H1 (cell line): ENCODE results near the gene ATP9B. TPM values are rescaled to one million over a fixed set of nuclear protein-coding genes. Genes with fewer than 3 reads are reported as not detected.

Experiments
- CTCF ChIA-PET: fragments of 300-600 bp; sonication (Branson Sonifier 250); formaldehyde crosslinking; loops from one replicate; lab custom pipeline; 2021; ENCODE audit not compliant: partially characterized antibody; lab: Charles Lee
- POLR2A ChIA-PET: fragments of 300-600 bp; sonication (Branson Sonifier 250); formaldehyde crosslinking; loops from one replicate; lab custom pipeline; 2021; ENCODE audit warnings: inconsistent platforms; ENCODE audit not compliant: partially characterized antibody; lab: Charles Lee
- DNase-seq, 2 experiments: peaks; one replicate each; pipeline versions ENCODE4 v3.0.0 to v3.0.0-alpha.2; 2010 to 2022; ENCODE audit warnings: low spot score in 2 of 2, low read depth in 1 of 2, mixed read lengths in 1 of 2
- FAIRE-seq: peaks from 2 replicates; lab custom pipeline; 2011; peaks lifted over from hg19 to GRCh38; lab: Jason Lieb, UNC
- H2AFZ ChIP-seq: 2 replicates; pipeline ENCODE4 v1.8.1; 2012; ENCODE audit warnings: low read length, inconsistent platforms
- H2AK5ac ChIP-seq: 2 replicates; pipeline ENCODE4 v1.6.1; 2013; ENCODE audit warnings: low read depth, low read length
- H2BK120ac ChIP-seq: replicated peaks from 2 replicates; pipeline ENCODE3; 2013; ENCODE audit warnings: low read depth, low read length, inconsistent platforms
- H2BK12ac ChIP-seq: 2 replicates; pipeline ENCODE4 v1.6.1; 2013; ENCODE audit warnings: low read depth, low read length
- H2BK15ac ChIP-seq: 2 replicates; pipeline ENCODE4 v1.6.1; 2013; ENCODE audit warnings: low read length
- H2BK20ac ChIP-seq: 2 replicates; pipeline ENCODE4 v1.6.1; 2013; ENCODE audit warnings: low read length
- H2BK5ac ChIP-seq: 2 replicates; pipeline ENCODE4 v1.6.1; 2013; ENCODE audit warnings: low read depth, low read length
- H3K14ac ChIP-seq: 2 replicates; pipeline ENCODE4 v1.6.1; 2013; ENCODE audit warnings: inconsistent platforms; ENCODE audit not compliant: insufficient read length
- H3K18ac ChIP-seq: 2 replicates; pipeline ENCODE4 v1.6.1; 2013; ENCODE audit warnings: low read length; ENCODE audit errors: extremely low read depth
- H3K23ac ChIP-seq: 2 replicates; pipeline ENCODE4 v1.6.1; 2013; ENCODE audit warnings: inconsistent platforms; ENCODE audit not compliant: insufficient read length
- H3K23me2 ChIP-seq: 2 replicates; pipeline ENCODE4 v1.6.1; 2013; ENCODE audit warnings: low read depth, low read length
- H3K27ac ChIP-seq: 2 replicates; pipeline ENCODE4 v1.6.1; 2011; ENCODE audit warnings: low read depth, low read length, inconsistent platforms
- H3K27me3 ChIP-seq, 4 experiments: replicated peaks in 1 of 4; 1 replicate in 1 of 4; 2 replicates in 3 of 4; pipeline versions ENCODE4 v1.6.1 to v1.8.1; 2011 to 2013; ENCODE audit warnings: low read length in 3 of 4, mild to moderate bottlenecking in 3 of 4, inconsistent platforms in 2 of 4, mixed read lengths in 2 of 4, moderate library complexity in 1 of 4; ENCODE audit not compliant: control insufficient read depth in 3 of 4, insufficient read depth in 3 of 4; ENCODE audit errors: extremely low read depth in 1 of 4
- H3K36me3 ChIP-seq, 4 experiments: 2 replicates each; pipeline versions ENCODE4 v1.6.1 to v1.8.1; 2011 to 2013; ENCODE audit warnings: mild to moderate bottlenecking in 4 of 4, low read length in 3 of 4, moderate library complexity in 2 of 4, control low read depth in 1 of 4, inconsistent platforms in 1 of 4; ENCODE audit not compliant: insufficient read depth in 4 of 4, control insufficient read depth in 2 of 4
- H3K4ac ChIP-seq: replicated peaks from 2 replicates; pipeline ENCODE3; 2013; ENCODE audit warnings: low read length, low read depth, mixed read lengths, inconsistent platforms; ENCODE audit not compliant: insufficient read length
- H3K4me1 ChIP-seq, 4 experiments: replicated peaks in 1 of 4; 1 replicate in 1 of 4; 2 replicates in 3 of 4; pipeline versions ENCODE4 v1.6.1 to v1.8.1; 2011 to 2013; ENCODE audit warnings: low read length in 3 of 4, inconsistent platforms in 2 of 4, mixed read lengths in 1 of 4; ENCODE audit not compliant: insufficient read depth in 4 of 4, control insufficient read depth in 3 of 4
- H3K4me2 ChIP-seq, 2 experiments: 2 replicates each; pipeline versions ENCODE4 v1.6.1 to v1.8.1; 2011 to 2013; ENCODE audit warnings: low read depth in 2 of 2, low read length in 2 of 2, control low read depth in 1 of 2, inconsistent platforms in 1 of 2, mild to moderate bottlenecking in 1 of 2; ENCODE audit not compliant: insufficient read depth in 1 of 2
- H3K4me3 ChIP-seq, 4 experiments: fragments of 200-600, 300-600 bp in 1 of 4; sonication (generic), shearing (Covaris generic), sonication (Bioruptor Twin) in 1 of 4; 2 replicates each; pipeline versions ENCODE4 v1.5.1 to v1.8.1; 2011 to 2016; ENCODE audit warnings: low read length in 4 of 4, low read depth in 3 of 4, control low read depth in 2 of 4, inconsistent platforms in 2 of 4, mild to moderate bottlenecking in 2 of 4, mixed read lengths in 1 of 4, moderate library complexity in 1 of 4; ENCODE audit not compliant: insufficient read depth in 2 of 4; ENCODE audit errors: extremely low read depth in 1 of 4
- H3K56ac ChIP-seq: replicated peaks from 2 replicates; pipeline ENCODE3; 2013; ENCODE audit warnings: low read depth, mild to moderate bottlenecking, mixed read lengths, low read length, inconsistent platforms; ENCODE audit not compliant: insufficient read length
- H3K79me1 ChIP-seq: 2 replicates; pipeline ENCODE4 v1.6.1; 2013; ENCODE audit warnings: low read depth, low read length, control low read depth
- H3K79me2 ChIP-seq, 2 experiments: 2 replicates each; pipeline versions ENCODE4 v1.6.1 to v1.8.1; 2012 to 2013; ENCODE audit warnings: low read length in 2 of 2, mild to moderate bottlenecking in 2 of 2, inconsistent platforms in 1 of 2; ENCODE audit not compliant: insufficient read depth in 2 of 2, control insufficient read depth in 1 of 2
- H3K9ac ChIP-seq, 4 experiments: replicated peaks in 1 of 4; 1 replicate in 1 of 4; 2 replicates in 3 of 4; pipeline versions ENCODE4 v1.6.1 to v1.8.1; 2011 to 2013; ENCODE audit warnings: low read depth in 3 of 4, low read length in 3 of 4, control low read depth in 2 of 4, mild to moderate bottlenecking in 2 of 4, moderate library complexity in 2 of 4, inconsistent platforms in 1 of 4; ENCODE audit errors: extremely low read depth in 1 of 4
- H3K9me3 ChIP-seq, 2 experiments: 2 replicates each; pipeline versions ENCODE4 v1.6.1 to v1.8.1; 2012 to 2013; ENCODE audit warnings: mild to moderate bottlenecking in 2 of 2, moderate library complexity in 2 of 2, control low read depth in 1 of 2, inconsistent platforms in 1 of 2, low read depth in 1 of 2, low read length in 1 of 2, mixed read lengths in 1 of 2; ENCODE audit not compliant: insufficient read depth in 2 of 2
- H4K20me1 ChIP-seq, 2 experiments: replicated peaks in 1 of 2; 2 replicates each; pipeline versions ENCODE3 to v1.8.1; 2011 to 2013; ENCODE audit warnings: inconsistent platforms in 2 of 2, low read length in 2 of 2, mild to moderate bottlenecking in 1 of 2; ENCODE audit not compliant: insufficient read depth in 2 of 2, control insufficient read depth in 1 of 2
- H4K5ac ChIP-seq: 2 replicates; pipeline ENCODE4 v1.6.1; 2013; ENCODE audit warnings: low read length, low read depth, mixed read lengths, inconsistent platforms; ENCODE audit not compliant: insufficient read length
- H4K8ac ChIP-seq: 2 replicates; pipeline ENCODE4 v1.8.0; 2013; ENCODE audit warnings: mild to moderate bottlenecking, moderate library complexity, low read length, inconsistent platforms; ENCODE audit not compliant: insufficient read depth; ENCODE audit errors: extremely low read depth
- H4K91ac ChIP-seq: replicated peaks from 2 replicates; pipeline ENCODE3; 2013; ENCODE audit warnings: low read length, mixed read lengths, inconsistent platforms; ENCODE audit not compliant: insufficient read length
- ASH2L ChIP-seq: fragments of 200-600, 300-600 bp; sonication (generic); IDR thresholded peaks from one replicate; pipeline ENCODE4 v1.7.1; 2017; ENCODE audit warnings: low read length
- BRCA1 ChIP-seq: IDR thresholded peaks from 2 replicates; pipeline ENCODE4 v1.6.1; 2012; ENCODE audit warnings: low read depth, low read length, improper control_type of control experiment
- CREB1 ChIP-seq: IDR thresholded peaks from 2 replicates; pipeline ENCODE4 v1.6.1; 2012; ENCODE audit warnings: inconsistent platforms
- EP300 ChIP-seq, 2 experiments: IDR thresholded peaks; 1 replicate in 1 of 2; 2 replicates in 1 of 2; pipeline ENCODE4 v1.6.1; 2011 to 2012; ENCODE audit warnings: low read depth in 2 of 2, low read length in 2 of 2, mild to moderate bottlenecking in 2 of 2, borderline replicate concordance in 1 of 2, inconsistent platforms in 1 of 2, moderate library complexity in 1 of 2
- GTF2F1 ChIP-seq: IDR thresholded peaks from 2 replicates; pipeline ENCODE4 v1.6.1; 2012; ENCODE audit warnings: low read depth, low read length, improper control_type of control experiment, borderline replicate concordance
- HDAC2 ChIP-seq, 2 experiments: fragments of 300-600 bp in 1 of 2; sonication (generic) in 1 of 2; IDR thresholded peaks; 2 replicates each; pipeline ENCODE4 v1.6.1; 2011 to 2012; ENCODE audit warnings: low read depth in 2 of 2, low read length in 2 of 2, mild to moderate bottlenecking in 2 of 2, moderate library complexity in 2 of 2, borderline replicate concordance in 1 of 2, inconsistent platforms in 1 of 2
- RXRA ChIP-seq: IDR thresholded peaks from 2 replicates; pipeline ENCODE4 v1.6.1; 2011; ENCODE audit warnings: low read depth, mild to moderate bottlenecking, low read length, moderate library complexity; ENCODE audit not compliant: insufficient read depth
- SP2 ChIP-seq: IDR thresholded peaks from 2 replicates; pipeline ENCODE4 v1.6.1; 2012; ENCODE audit warnings: mild to moderate bottlenecking, low read length, inconsistent platforms
- TCF12 ChIP-seq: IDR thresholded peaks from 2 replicates; pipeline ENCODE4 v1.6.1; 2011; ENCODE audit warnings: low read depth, mild to moderate bottlenecking, low read length
- WGBS, 2 experiments: shearing (Covaris generic) in 1 of 2; methylation state at CpG; one replicate each; pipeline versions ENCODE4 v1.1.6 to v1.1.7; 2013 to 2015; ENCODE audit warnings: low lambda C conversion rate in 2 of 2, mixed read lengths in 2 of 2, inconsistent platforms in 1 of 2, low coverage in 1 of 2, missing lambda C conversion rate in 1 of 2; ENCODE audit not compliant: insufficient replicate concordance in 2 of 2, insufficient coverage in 1 of 2, insufficient read length in 1 of 2; ENCODE audit errors: extremely low coverage in 1 of 2, missing lambda C conversion rate in 1 of 2; 5-methylcytosine and 5-hydroxymethylcytosine counted together
- polyA plus RNA-seq, 7 experiments: library from polyadenylated mRNA; depleted of rRNA in 3 of 7; stranded (reverse) in 5 of 7; unstranded in 2 of 7; fragments of >200 nt in 5 of 7; fragments of 200-250 nt in 2 of 7; gene quantifications; 1 replicate in 5 of 7; 2 replicates in 1 of 7; 4 replicates in 1 of 7; pipeline versions ENCODE4 v1.2.1 to v1.2.3, GENCODE V29; 2011 to 2013; ENCODE audit warnings: missing spikeins in 2 of 7, mixed read lengths in 2 of 7
- total RNA-seq: library from RNA; stranded (reverse); fragmentation: NEBNext Ultra II Directional; extraction: Animal tissue kit (Norgen Biotek cat#: 25700); gene quantifications from 2 replicates; pipeline ENCODE4 v1.2.1, GENCODE V29; 2021
- TF ChIP-seq, protein P1 (sequence below), 3 experiments: IDR thresholded peaks; 1 replicate in 2 of 3; 2 replicates in 1 of 3; pipeline versions ENCODE4 v1.5.1 to v1.6.1; 2011; ENCODE audit warnings: low read length in 3 of 3, mild to moderate bottlenecking in 3 of 3, inconsistent platforms in 2 of 3, low read depth in 1 of 3, moderate library complexity in 1 of 3; ENCODE audit not compliant: insufficient read depth in 1 of 3; ENCODE audit errors: control extremely low read depth in 1 of 3

Gene ATP9B
- total and polyA plus RNA-seq, 2 of the 8 experiments (the other 6 are each of a cell fraction or from before 2014, with no cell fraction given) = 15.1 to 21.7 TPM

DNA sequence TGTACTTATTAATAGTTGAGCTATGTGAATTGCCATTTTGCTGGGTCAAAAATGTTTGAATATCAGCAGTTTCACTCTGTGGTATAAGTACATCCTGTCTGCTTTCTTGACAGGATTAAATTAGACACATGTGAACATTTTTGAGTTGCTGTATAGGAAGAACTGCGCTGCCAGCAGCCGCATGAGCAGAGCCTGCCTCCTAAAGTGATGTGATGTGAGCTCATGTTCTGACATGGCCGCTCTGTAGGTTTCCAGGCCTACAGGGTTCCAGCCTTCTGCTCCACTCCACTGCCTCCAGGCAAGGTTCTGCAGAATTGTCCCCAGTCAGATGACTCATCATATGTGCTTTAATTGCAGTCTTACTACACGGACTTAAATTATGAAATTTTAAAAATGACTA is 206.8 kb downstream of the ATP9B start:
- Histone ChIP-seq H3K14ac (no peak overlapping the region), H2AFZ (no peak overlapping the region), H3K56ac (no peak overlapping the region), H3K27me3 (no peaks in the 10 kb centered on the region), H2BK120ac (no peak overlapping the region), H4K91ac (no peak overlapping the region), H3K18ac (no peak overlapping the region), H2BK5ac (no peak overlapping the region), H3K4me1 (peaks cover 2 to 10% (median 4%) of the 10 kb centered on the region in 4 experiments; a peak in 4 of 7 replicates), H3K4me3 (no peak overlapping the region), H3K23me2 (no peaks in the 10 kb centered on the region), H2BK20ac (no peak overlapping the region), H3K79me2 (no peaks in the 10 kb centered on the region), H4K8ac (no peak overlapping the region), H2BK12ac (no peak overlapping the region), H2AK5ac (no peak overlapping the region), H2BK15ac (no peak overlapping the region), H4K5ac (no peak overlapping the region), H3K9ac (no peak overlapping the region), H3K9me3 (no peaks in the 10 kb centered on the region), H3K4me2 (no peak overlapping the region), H3K36me3 (no peaks in the 10 kb centered on the region), H3K4ac (no peak overlapping the region), H3K27ac (no peak overlapping the region), H3K23ac (no peak overlapping the region), H3K79me1 (no peaks in the 10 kb centered on the region), H4K20me1 (peaks cover 0 to 4% of the 10 kb centered on the region in 2 experiments)
- DNase-seq (no peak), FAIRE-seq (no peak)
- TF ChIP-seq, protein P1, sequence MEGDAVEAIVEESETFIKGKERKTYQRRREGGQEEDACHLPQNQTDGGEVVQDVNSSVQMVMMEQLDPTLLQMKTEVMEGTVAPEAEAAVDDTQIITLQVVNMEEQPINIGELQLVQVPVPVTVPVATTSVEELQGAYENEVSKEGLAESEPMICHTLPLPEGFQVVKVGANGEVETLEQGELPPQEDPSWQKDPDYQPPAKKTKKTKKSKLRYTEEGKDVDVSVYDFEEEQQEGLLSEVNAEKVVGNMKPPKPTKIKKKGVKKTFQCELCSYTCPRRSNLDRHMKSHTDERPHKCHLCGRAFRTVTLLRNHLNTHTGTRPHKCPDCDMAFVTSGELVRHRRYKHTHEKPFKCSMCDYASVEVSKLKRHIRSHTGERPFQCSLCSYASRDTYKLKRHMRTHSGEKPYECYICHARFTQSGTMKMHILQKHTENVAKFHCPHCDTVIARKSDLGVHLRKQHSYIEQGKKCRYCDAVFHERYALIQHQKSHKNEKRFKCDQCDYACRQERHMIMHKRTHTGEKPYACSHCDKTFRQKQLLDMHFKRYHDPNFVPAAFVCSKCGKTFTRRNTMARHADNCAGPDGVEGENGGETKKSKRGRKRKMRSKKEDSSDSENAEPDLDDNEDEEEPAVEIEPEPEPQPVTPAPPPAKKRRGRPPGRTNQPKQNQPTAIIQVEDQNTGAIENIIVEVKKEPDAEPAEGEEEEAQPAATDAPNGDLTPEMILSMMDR (IDR thresholded peaks at IDR 0.05; ENCODE audit: control extremely low read depth in 1 of 3, insufficient read depth in 1 of 3, low read depth in 1 of 3, low read length in 3 of 3) = no peak
- TF ChIP-seq TCF12 (no peak), ASH2L (no peak), RXRA (no peak), BRCA1 (no peak), CREB1 (no peak), HDAC2 (IDR thresholded peaks at IDR 0.05; ENCODE audit: borderline replicate concordance in 1 of 2, low read depth in 2 of 2, low read length in 2 of 2) (no peak), GTF2F1 (no peak), SP2 (no peak), EP300 (IDR thresholded peaks at IDR 0.05; ENCODE audit: borderline replicate concordance in 1 of 2, low read depth in 2 of 2, low read length in 2 of 2) (no peak)
- ChIA-PET CTCF (interaction anchor here (0.8 to 1.1 kb wide), 3 partner anchors 17 to 23 kb away, joined by 3 read pairs; no protein-coding TSS in a partner anchor), POLR2A (no interaction called here)
- WGBS, 2 experiments = 83% methylated on average over 4 of the region's 4 CpGs; no CpG with 5 or more reads in 1 of the 2 experiments
